Cardiac muscle cell (in vitro differentiated cells and primary cell): ENCODE measurements around the gene USP53. TPM values are rescaled to one million over a fixed set of nuclear protein-coding genes. Genes with fewer than 3 reads are reported as not detected.

Experiments
- DNase-seq, 2 donors: peaks; one replicate each; pipeline versions ENCODE4 v3.0.0 to v3.0.0-alpha.2; 2010 to 2017; ENCODE audit warnings: low read depth in 1 of 2, low spot score in 1 of 2
- H3K27ac ChIP-seq: fragments of 200-600 bp; sonication (generic); 2 replicates; pipeline ENCODE4 v1.5.1; 2016
- H3K27me3 ChIP-seq: fragments of 200-600 bp; sonication (generic); 2 replicates; pipeline ENCODE4 v1.6.0; 2016; ENCODE audit warnings: control low read depth
- H3K36me3 ChIP-seq: fragments of 200-600 bp; sonication (generic); 2 replicates; pipeline ENCODE4 v1.5.1; 2016; ENCODE audit warnings: control low read depth
- H3K4me1 ChIP-seq: fragments of 200-600 bp; sonication (generic); 2 replicates; pipeline ENCODE4 v1.8.1; 2017; ENCODE audit warnings: low read depth, mild to moderate bottlenecking, mixed run types
- H3K4me3 ChIP-seq: fragments of 200-600 bp; sonication (generic); 2 replicates; pipeline ENCODE4 v1.5.1; 2016; ENCODE audit warnings: mild to moderate bottlenecking
- H3K9me3 ChIP-seq: fragments of 200-600 bp; sonication (generic); 2 replicates; pipeline ENCODE4 v1.5.1; 2017; ENCODE audit warnings: low read depth, mild to moderate bottlenecking, control low read depth
- CTCF ChIP-seq: IDR thresholded peaks from 2 replicates; pipeline ENCODE4 v1.5.1; 2012; ENCODE audit warnings: low read depth, mild to moderate bottlenecking, low read length
- polyA plus RNA-seq: library from polyadenylated mRNA; unstranded; fragments of >200 nt; fragmentation: Nextera tagmentation; extraction: Ambion mirVana; gene quantifications from 2 replicates; pipeline ENCODE4 v1.2.1, GENCODE V29; 2016
- total RNA-seq: library from RNA; depleted of rRNA; stranded (reverse); fragments of >200 nt; gene quantifications from 2 replicates; pipeline ENCODE4 v1.2.3, GENCODE V29; 2016

USP53 gene
- total and polyA plus RNA-seq, 2 experiments from 2014 or later = 14.1 to 28.1 TPM

- H3K4me1 ChIP-seq = no peaks in the 10 kb centered on the region
- H3K4me3 ChIP-seq = no peak overlapping the region
- TF ChIP-seq CTCF = no peak
- no peak overlapping the region for H3K27ac ChIP-seq
- H3K27me3 ChIP-seq = no peaks in the 10 kb centered on the region
- DNase-seq = no peak
- H3K9me3 ChIP-seq = no peaks in the 10 kb centered on the region
- H3K36me3 ChIP-seq = no peaks in the 10 kb centered on the region
These were observed 91.2 kb downstream of the USP53 start for GRCh38 chr4:119303587-119304305.

GRCh38 chr4:119304431-119304830 is 91.9 kb downstream of the USP53 start:
- no peaks in the 10 kb centered on the region for H3K27me3 ChIP-seq
- H3K4me3 ChIP-seq = no peak overlapping the region
- no peaks in the 10 kb centered on the region for H3K36me3 ChIP-seq
- DNase-seq = no peak
- H3K4me1 ChIP-seq = no peaks in the 10 kb centered on the region
- TF ChIP-seq CTCF = no peak
- no peak overlapping the region for H3K27ac ChIP-seq
- no peaks in the 10 kb centered on the region for H3K9me3 ChIP-seq

GRCh38 chr4:119307606-119308005 is 95.1 kb downstream of the USP53 start:
- H3K27me3 ChIP-seq = no peaks in the 10 kb centered on the region
- no peak for DNase-seq
- no peak for TF ChIP-seq CTCF
- H3K4me3 ChIP-seq = no peak overlapping the region
- H3K4me1 ChIP-seq = no peaks in the 10 kb centered on the region
- H3K36me3 ChIP-seq = no peaks in the 10 kb centered on the region
- H3K9me3 ChIP-seq = no peaks in the 10 kb centered on the region
- no peak overlapping the region for H3K27ac ChIP-seq

- DNase-seq = no peak
- Histone ChIP-seq H3K36me3 (no peaks in the 10 kb centered on the region), H3K9me3 (no peaks in the 10 kb centered on the region), H3K4me3 (no peak overlapping the region), H3K27ac (no peak overlapping the region), H3K4me1 (no peaks in the 10 kb centered on the region), H3K27me3 (no peaks in the 10 kb centered on the region)
- no peak for TF ChIP-seq CTCF
These were observed 98.3 kb downstream of the USP53 start for GRCh38 chr4:119310826-119311225.

GRCh38 chr4:119313237-119313636 is 100.7 kb downstream of the USP53 start:
- Histone ChIP-seq H3K9me3 (no peaks in the 10 kb centered on the region), H3K27me3 (no peaks in the 10 kb centered on the region), H3K4me3 (no peak overlapping the region), H3K27ac (no peak overlapping the region), H3K4me1 (no peaks in the 10 kb centered on the region), H3K36me3 (peaks cover 4% of the 10 kb centered on the region)
- TF ChIP-seq CTCF = no peak
- DNase-seq = peak in 1 of 2 donors; percentile 29
